PC-9 (cell line): ENCODE data around the gene ANKS1B.

Experiments
- EZH2 ChIP-seq: fragments of 200-600 bp; sonication (generic); IDR thresholded peaks from 2 replicates; pipeline ENCODE4 v1.8.0; 2017; ENCODE audit warnings: antibody characterized with exemption, low read depth
- TF ChIP-seq, protein P1 (sequence below): fragments of 200-600 bp; sonication (generic); conservative IDR thresholded peaks from 2 replicates; pipeline ENCODE4 v1.6.1; 2017; ENCODE audit warnings: mixed run types, antibody characterized with exemption, mild to moderate bottlenecking, moderate library complexity

DNA sequence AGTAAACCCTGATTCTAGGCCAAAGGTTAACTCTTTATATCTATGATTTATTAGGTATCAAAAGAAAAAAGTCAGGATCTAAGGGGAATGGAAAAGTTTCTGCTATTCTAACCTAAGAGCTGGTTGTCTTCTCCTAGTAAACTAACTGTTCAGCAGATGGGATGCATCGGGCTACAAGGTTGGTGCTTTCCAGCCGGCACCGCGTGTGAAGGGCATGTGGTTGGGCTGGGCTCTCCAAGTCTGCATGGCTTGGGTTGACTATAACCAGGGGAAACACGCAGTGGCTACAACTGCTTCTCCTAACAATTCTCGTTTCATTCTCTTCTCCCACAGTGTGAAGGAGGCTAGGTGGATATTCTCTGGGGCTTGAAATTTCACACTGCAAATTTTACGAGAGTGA is 985.2 kb downstream of the ANKS1B start:
- TF ChIP-seq, protein P1, sequence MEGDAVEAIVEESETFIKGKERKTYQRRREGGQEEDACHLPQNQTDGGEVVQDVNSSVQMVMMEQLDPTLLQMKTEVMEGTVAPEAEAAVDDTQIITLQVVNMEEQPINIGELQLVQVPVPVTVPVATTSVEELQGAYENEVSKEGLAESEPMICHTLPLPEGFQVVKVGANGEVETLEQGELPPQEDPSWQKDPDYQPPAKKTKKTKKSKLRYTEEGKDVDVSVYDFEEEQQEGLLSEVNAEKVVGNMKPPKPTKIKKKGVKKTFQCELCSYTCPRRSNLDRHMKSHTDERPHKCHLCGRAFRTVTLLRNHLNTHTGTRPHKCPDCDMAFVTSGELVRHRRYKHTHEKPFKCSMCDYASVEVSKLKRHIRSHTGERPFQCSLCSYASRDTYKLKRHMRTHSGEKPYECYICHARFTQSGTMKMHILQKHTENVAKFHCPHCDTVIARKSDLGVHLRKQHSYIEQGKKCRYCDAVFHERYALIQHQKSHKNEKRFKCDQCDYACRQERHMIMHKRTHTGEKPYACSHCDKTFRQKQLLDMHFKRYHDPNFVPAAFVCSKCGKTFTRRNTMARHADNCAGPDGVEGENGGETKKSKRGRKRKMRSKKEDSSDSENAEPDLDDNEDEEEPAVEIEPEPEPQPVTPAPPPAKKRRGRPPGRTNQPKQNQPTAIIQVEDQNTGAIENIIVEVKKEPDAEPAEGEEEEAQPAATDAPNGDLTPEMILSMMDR: no peak
- TF ChIP-seq EZH2: no peak
